GM12878 (cell line): Measurements from ENCODE around the gene SHB.

Experiments used
- CHD4 ChIP-seq: fragments of 200-600 bp; sonication (generic); IDR thresholded peaks from 2 replicates; pipeline ENCODE4 v1.6.1; 2016; ENCODE audit warnings: mild to moderate bottlenecking
- CTCF ChIP-seq, 3 experiments: IDR thresholded peaks in 2 of 3; conservative IDR thresholded peaks in 1 of 3; 2 replicates each; pipeline ENCODE4 v1.5.1; 2011; ENCODE audit warnings: low read depth in 3 of 3, low read length in 3 of 3, mild to moderate bottlenecking in 3 of 3, control low read depth in 2 of 3, moderate library complexity in 2 of 3, inconsistent platforms in 1 of 3, mixed read lengths in 1 of 3; ENCODE audit not compliant: control insufficient read depth in 2 of 3, insufficient read depth in 1 of 3; ENCODE audit errors: extremely low read depth in 1 of 3

GRCh38 chr9:38041564-38042243, 27.3 kb downstream of the SHB start:
- TF ChIP-seq CTCF (IDR thresholded peaks at IDR 0.05 in 2 of 3, conservative IDR thresholded peaks at IDR 0.05 in 1 of 3; ENCODE audit: control insufficient read depth in 2 of 3, extremely low read depth in 1 of 3, insufficient read depth in 1 of 3, low read depth in 3 of 3, low read length in 3 of 3) (no peak), CHD4 (no peak)
